BE2C (cell line): ENCODE data around the gene CLSTN3.

ENCODE experiments used
- DNase-seq: peaks from one replicate; pipeline ENCODE4 v3.0.0-alpha.2; 2020
- H3K27me3 ChIP-seq: fragments of 250-450 bp; sonication (Bioruptor Pico); 2 replicates; pipeline ENCODE4 v1.5.1; 2020; ENCODE audit warnings: mild to moderate bottlenecking
- H3K36me3 ChIP-seq: fragments of 250-450 bp; sonication (Bioruptor Pico); 2 replicates; pipeline ENCODE4 v1.5.1; 2020; ENCODE audit warnings: mild to moderate bottlenecking
- H3K4me1 ChIP-seq: fragments of 250-450 bp; sonication (Bioruptor Pico); 2 replicates; pipeline ENCODE4 v1.5.1; 2020
- H3K4me3 ChIP-seq: 2 replicates; pipeline ENCODE4 v1.5.1; 2011; ENCODE audit warnings: low read depth, low read length
- H3K9me3 ChIP-seq: fragments of 250-450 bp; sonication (Bioruptor Pico); 2 replicates; pipeline ENCODE4 v1.5.1; 2020
- CTCF ChIP-seq: IDR thresholded peaks from 2 replicates; pipeline ENCODE4 v1.5.1; 2012; ENCODE audit warnings: mild to moderate bottlenecking, low read depth, low read length

CLSTN3 gene

GRCh38 chr12:7120166-7120565 lies 10.0 kb upstream of the CLSTN3 start:
- Histone ChIP-seq H3K4me3 (no peak overlapping the region), H3K36me3 (no peaks in the 10 kb centered on the region), H3K4me1 (peaks cover 3% of the 10 kb centered on the region; the same call in 1 of the 2 replicates), H3K9me3 (no peaks in the 10 kb centered on the region), H3K27me3 (no peaks in the 10 kb centered on the region)
- no peak for DNase-seq
- no peak for TF ChIP-seq CTCF

GRCh38 chr12:7121324-7121723 lies 8.8 kb upstream of the CLSTN3 start:
- Histone ChIP-seq H3K4me1 (peaks cover 3% of the 10 kb centered on the region; the same call in 1 of the 2 replicates), H3K9me3 (no peaks in the 10 kb centered on the region), H3K4me3 (no peak overlapping the region), H3K27me3 (no peaks in the 10 kb centered on the region), H3K36me3 (no peaks in the 10 kb centered on the region)
- no peak for TF ChIP-seq CTCF
- DNase-seq = no peak

- no peak overlapping the region for H3K4me3 ChIP-seq
- TF ChIP-seq CTCF = no peak
- H3K27me3 ChIP-seq = no peaks in the 10 kb centered on the region
- no peaks in the 10 kb centered on the region for H3K9me3 ChIP-seq
- peaks cover 3% of the 10 kb centered on the region; the same call in 1 of the 2 replicates for H3K4me1 ChIP-seq
- H3K36me3 ChIP-seq = no peaks in the 10 kb centered on the region
- no peak for DNase-seq
Observed at GRCh38 chr12:7122811-7123769, 7.1 kb upstream of the CLSTN3 start.

- Histone ChIP-seq H3K4me3 (no peak overlapping the region), H3K36me3 (no peaks in the 10 kb centered on the region), H3K4me1 (peaks cover 3% of the 10 kb centered on the region; the same call in 1 of the 2 replicates), H3K9me3 (no peaks in the 10 kb centered on the region), H3K27me3 (no peaks in the 10 kb centered on the region)
- TF ChIP-seq CTCF = no peak
- no peak for DNase-seq
Observed at GRCh38 chr12:7123806-7124522, 6.2 kb upstream of the CLSTN3 start.

GRCh38 chr12:7125632-7126227 lies 4.4 kb upstream of the CLSTN3 start:
- Histone ChIP-seq H3K9me3 (no peaks in the 10 kb centered on the region), H3K4me3 (no peak overlapping the region), H3K36me3 (no peaks in the 10 kb centered on the region), H3K4me1 (peaks cover 3% of the 10 kb centered on the region; the same call in 1 of the 2 replicates), H3K27me3 (no peaks in the 10 kb centered on the region)
- no peak for TF ChIP-seq CTCF
- DNase-seq = no peak
